ENCODE results near the gene AKNA.

- TF ChIP-seq EZH2 (IDR thresholded peaks at IDR 0.05; ENCODE audit: borderline replicate concordance) = no peak
- TF ChIP-seq CTCF (IDR thresholded peaks at IDR 0.05; ENCODE audit: poor library complexity) = no peak
These were observed 29.7 kb upstream of the AKNA start for GRCh38 chr9:114417511-114417910.

Data from hepatocyte (in vitro differentiated cells).